Stimulated activated CD4-positive, alpha-beta T cell treated with anti-CD3 and anti-CD28 coated beads, Interleukin-4, amount 100 ng/mL, for 48 hours (primary cell): ENCODE measurements around the gene SNAI1.

Experiments used
- DNase-seq, 2 donors: peaks; one replicate each; pipeline ENCODE4 v3.0.0-alpha.2; 2020; ENCODE audit warnings: low read depth in 2 of 2

SNAI1 gene

GRCh38 chr20:50037575-50037974 lies 54.8 kb downstream of the SNAI1 start:
- DNase-seq, result no peak

GRCh38 chr20:50038169-50038568 lies 55.4 kb downstream of the SNAI1 start:
- no peak for DNase-seq
